Neural cell (in vitro differentiated cells): ENCODE measurements around the gene ZNF680. TPM values are rescaled to one million over a fixed set of nuclear protein-coding genes. Genes with fewer than 3 reads are reported as not detected.

Source experiments
- H2AFZ ChIP-seq: fragments of 200-600, 300-800 bp; sonication (generic), shearing (Covaris generic); 2 replicates; pipeline ENCODE4 v1.6.0; 2014; ENCODE audit warnings: low read depth, mild to moderate bottlenecking, antibody characterized with exemption, low read length, moderate library complexity
- H3F3A ChIP-seq: fragments of 200-600 bp; shearing (Covaris generic); 2 replicates; pipeline ENCODE4 v1.6.1; 2016; ENCODE audit warnings: mild to moderate bottlenecking, moderate library complexity, mixed read lengths, antibody characterized with exemption, low read length; ENCODE audit not compliant: insufficient read depth, poor library complexity, severe bottlenecking
- H3K27ac ChIP-seq: fragments of 200-600, 300-800 bp; sonication (generic), shearing (Covaris generic); 2 replicates; pipeline ENCODE4 v1.5.1; 2014; ENCODE audit warnings: mild to moderate bottlenecking, low read length, moderate library complexity
- H3K27me3 ChIP-seq: fragments of 300-800, 200-600 bp; sonication (generic), shearing (Covaris generic); 2 replicates; pipeline ENCODE4 v1.6.0; 2014; ENCODE audit warnings: mild to moderate bottlenecking, low read depth, low read length, moderate library complexity; ENCODE audit not compliant: insufficient read depth
- H3K36me3 ChIP-seq: fragments of 300-800, 200-600 bp; sonication (generic), shearing (Covaris generic); 2 replicates; pipeline ENCODE4 v1.5.1; 2014; ENCODE audit warnings: mild to moderate bottlenecking, antibody characterized with exemption, low read length, moderate library complexity; ENCODE audit not compliant: insufficient read depth
- H3K4me2 ChIP-seq: fragments of 300-800, 200-600 bp; sonication (generic), shearing (Covaris generic); 2 replicates; pipeline ENCODE4 v1.6.0; 2014; ENCODE audit warnings: mild to moderate bottlenecking, low read length
- H3K4me3 ChIP-seq: fragments of 300-800, 200-600 bp; sonication (generic), shearing (Covaris generic); 2 replicates; pipeline ENCODE4 v1.5.1; 2014; ENCODE audit warnings: mild to moderate bottlenecking, low read length, moderate library complexity
- H3K79me2 ChIP-seq: fragments of 200-600 bp; shearing (Covaris generic); replicated peaks from 2 replicates; pipeline ENCODE4 v1.6.0; 2014; ENCODE audit warnings: mild to moderate bottlenecking, low read length, moderate library complexity; ENCODE audit not compliant: insufficient read depth
- H3K9ac ChIP-seq: fragments of 300-800, 200-600 bp; sonication (generic), shearing (Covaris generic); 2 replicates; pipeline ENCODE4 v1.6.1; 2016; ENCODE audit warnings: mild to moderate bottlenecking, low read length, mixed read lengths
- H3K9me2 ChIP-seq: fragments of 200-600 bp; shearing (Covaris generic); 2 replicates; pipeline ENCODE4 v1.6.1; 2016; ENCODE audit warnings: mild to moderate bottlenecking, low read length, mixed read lengths; ENCODE audit not compliant: insufficient read depth
- H3K9me3 ChIP-seq: fragments of 200-600, 300-800 bp; sonication (generic), shearing (Covaris generic); 2 replicates; pipeline ENCODE4 v1.6.1; 2016; ENCODE audit warnings: mild to moderate bottlenecking, mixed run types, low read length, moderate library complexity, mixed read lengths
- H4K20me1 ChIP-seq: fragments of 200-600 bp; shearing (Covaris generic); 2 replicates; pipeline ENCODE4 v1.6.1; 2016; ENCODE audit warnings: mild to moderate bottlenecking, mixed run types; ENCODE audit not compliant: insufficient read depth
- CTCF ChIP-seq: fragments of 450-650 bp; IDR thresholded peaks from 2 replicates; pipeline ENCODE4 v1.5.1; 2014; ENCODE audit warnings: antibody characterized with exemption, mild to moderate bottlenecking, moderate library complexity; ENCODE audit not compliant: poor library complexity, severe bottlenecking
- EP300 ChIP-seq: fragments of 450-650 bp; conservative IDR thresholded peaks from 2 replicates; pipeline ENCODE4 v1.6.1; 2014; ENCODE audit warnings: antibody characterized with exemption, mild to moderate bottlenecking, moderate library complexity; ENCODE audit not compliant: poor library complexity, severe bottlenecking
- EZH2 ChIP-seq: fragments of 200-600, 300-800 bp; shearing (Covaris generic), sonication (generic); IDR thresholded peaks from 2 replicates; pipeline ENCODE4 v1.6.1; 2014; ENCODE audit warnings: antibody characterized with exemption, low read length, borderline replicate concordance, mild to moderate bottlenecking; ENCODE audit not compliant: insufficient read depth, poor library complexity, severe bottlenecking
- MXI1 ChIP-seq: fragments of 450-650 bp; conservative IDR thresholded peaks from 2 replicates; pipeline ENCODE4 v1.6.1; 2014; ENCODE audit warnings: antibody characterized with exemption, mild to moderate bottlenecking; ENCODE audit not compliant: poor library complexity, severe bottlenecking
- POLR2AphosphoS5 ChIP-seq: IDR thresholded peaks from 2 replicates; pipeline ENCODE4 v1.6.1; 2012
- RAD21 ChIP-seq: fragments of 450-650 bp; conservative IDR thresholded peaks from 2 replicates; pipeline ENCODE4 v1.6.1; 2014; ENCODE audit warnings: antibody characterized with exemption, mild to moderate bottlenecking, moderate library complexity
- REST ChIP-seq: IDR thresholded peaks from 2 replicates; pipeline ENCODE4 v1.6.1; 2012; ENCODE audit warnings: borderline replicate concordance
- SMC3 ChIP-seq: fragments of 450-650 bp; conservative IDR thresholded peaks from 2 replicates; pipeline ENCODE4 v1.6.1; 2014; ENCODE audit warnings: antibody characterized with exemption, mild to moderate bottlenecking, moderate library complexity; ENCODE audit not compliant: poor library complexity
- TAF1 ChIP-seq: IDR thresholded peaks from 2 replicates; pipeline ENCODE4 v1.6.1; 2012; ENCODE audit warnings: low read depth
- polyA plus RNA-seq: library from polyadenylated mRNA; depleted of rRNA; stranded (reverse); fragments of >200 nt; gene quantifications from 2 replicates; pipeline ENCODE4 v1.2.3, GENCODE V29; 2014

The ZNF680 gene
- polyA plus RNA-seq, 1 donor from 2014 or later, result 0.32 TPM

- Histone ChIP-seq H3K9ac (no peak overlapping the region), H3K36me3 (no peaks in the 10 kb centered on the region), H3K9me2 (no peaks in the 10 kb centered on the region), H3F3A (no peaks in the 10 kb centered on the region), H3K4me3 (no peak overlapping the region), H3K27ac (no peak overlapping the region), H3K27me3 (no peaks in the 10 kb centered on the region), H3K9me3 (no peaks in the 10 kb centered on the region), H2AFZ (no peak overlapping the region), H4K20me1 (no peaks in the 10 kb centered on the region), H3K79me2 (no peaks in the 10 kb centered on the region), H3K4me2 (no peak overlapping the region)
- TF ChIP-seq EZH2 (no peak), POLR2AphosphoS5 (no peak), CTCF (no peak), TAF1 (no peak), RAD21 (no peak), SMC3 (no peak), REST (no peak), MXI1 (no peak), EP300 (no peak)
Observed at GRCh38 chr7:64541438-64542359, 21.2 kb downstream of the ZNF680 start.

GRCh38 chr7:64533756-64534155, 29.1 kb downstream of the ZNF680 start:
- H2AFZ ChIP-seq, result no peak overlapping the region
- H3K27ac ChIP-seq, result no peak overlapping the region
- H3K4me2 ChIP-seq, result no peak overlapping the region
- no peak overlapping the region for H3K9ac ChIP-seq
- H3K9me3 ChIP-seq, result peaks cover 3% of the 10 kb centered on the region
- no peaks in the 10 kb centered on the region for H4K20me1 ChIP-seq
- TF ChIP-seq REST (no peak), TAF1 (no peak), EP300 (no peak), EZH2 (no peak), CTCF (no peak), RAD21 (no peak), SMC3 (no peak), MXI1 (no peak), POLR2AphosphoS5 (no peak)
- H3K36me3 ChIP-seq, result no peaks in the 10 kb centered on the region
- no peaks in the 10 kb centered on the region for H3K27me3 ChIP-seq
- H3K79me2 ChIP-seq, result no peaks in the 10 kb centered on the region
- no peaks in the 10 kb centered on the region for H3F3A ChIP-seq
- H3K9me2 ChIP-seq, result no peaks in the 10 kb centered on the region
- no peak overlapping the region for H3K4me3 ChIP-seq
